Activated T-cell treated with anti-CD3 and anti-CD28 coated beads for 24 hours (primary cell): Measurements from ENCODE around the gene VWA5A.
A peak's percentile ranks its signal among the peaks of the same experiment; 100 is the strongest.

ENCODE experiments used
- DNase-seq: peaks from one replicate; pipeline ENCODE4 v3.0.0-alpha.2; 2020; ENCODE audit warnings: low read depth

The VWA5A gene, protein sequence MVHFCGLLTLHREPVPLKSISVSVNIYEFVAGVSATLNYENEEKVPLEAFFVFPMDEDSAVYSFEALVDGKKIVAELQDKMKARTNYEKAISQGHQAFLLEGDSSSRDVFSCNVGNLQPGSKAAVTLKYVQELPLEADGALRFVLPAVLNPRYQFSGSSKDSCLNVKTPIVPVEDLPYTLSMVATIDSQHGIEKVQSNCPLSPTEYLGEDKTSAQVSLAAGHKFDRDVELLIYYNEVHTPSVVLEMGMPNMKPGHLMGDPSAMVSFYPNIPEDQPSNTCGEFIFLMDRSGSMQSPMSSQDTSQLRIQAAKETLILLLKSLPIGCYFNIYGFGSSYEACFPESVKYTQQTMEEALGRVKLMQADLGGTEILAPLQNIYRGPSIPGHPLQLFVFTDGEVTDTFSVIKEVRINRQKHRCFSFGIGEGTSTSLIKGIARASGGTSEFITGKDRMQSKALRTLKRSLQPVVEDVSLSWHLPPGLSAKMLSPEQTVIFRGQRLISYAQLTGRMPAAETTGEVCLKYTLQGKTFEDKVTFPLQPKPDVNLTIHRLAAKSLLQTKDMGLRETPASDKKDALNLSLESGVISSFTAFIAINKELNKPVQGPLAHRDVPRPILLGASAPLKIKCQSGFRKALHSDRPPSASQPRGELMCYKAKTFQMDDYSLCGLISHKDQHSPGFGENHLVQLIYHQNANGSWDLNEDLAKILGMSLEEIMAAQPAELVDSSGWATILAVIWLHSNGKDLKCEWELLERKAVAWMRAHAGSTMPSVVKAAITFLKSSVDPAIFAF

DNA sequence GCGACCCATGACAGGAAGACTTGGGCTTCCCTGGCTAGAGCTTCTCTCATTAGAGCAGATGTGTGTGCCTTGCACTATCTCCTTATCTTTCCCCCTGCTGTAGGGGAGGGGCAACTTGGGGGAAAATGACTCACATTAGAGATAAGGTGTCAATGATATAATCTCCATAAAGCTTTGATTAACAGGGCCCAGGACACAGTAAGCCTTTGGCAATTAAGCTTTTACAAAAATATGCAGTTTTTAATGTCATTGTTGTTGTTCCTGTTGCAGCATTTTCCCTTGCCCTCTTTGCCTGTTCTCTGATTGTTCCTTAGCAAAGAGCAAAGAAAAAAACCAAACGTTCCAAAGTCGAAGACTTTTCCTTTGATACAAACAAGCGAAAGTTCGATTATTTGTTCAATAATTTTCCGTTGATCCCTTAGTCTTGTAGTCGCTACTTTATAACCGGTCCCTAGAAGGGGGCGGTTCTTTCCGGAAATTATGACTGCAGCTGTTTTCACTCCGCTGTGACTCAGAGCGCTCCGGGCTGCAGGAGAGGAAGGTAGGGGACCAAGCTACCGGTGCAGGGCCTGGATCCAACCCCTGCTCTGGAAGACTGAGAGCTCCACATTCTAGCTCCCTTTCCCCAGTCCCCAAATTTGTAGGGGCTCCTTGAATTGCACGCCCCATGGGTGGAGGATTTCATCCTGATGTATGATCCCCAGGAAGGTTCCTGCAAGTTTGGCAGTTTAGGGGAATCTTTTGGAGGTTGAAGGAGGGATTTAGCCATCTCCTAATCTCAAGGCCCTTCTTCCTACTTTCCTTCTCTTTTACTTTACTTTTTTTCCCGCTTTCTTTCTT lies at the start of gene VWA5A:
VWA5A (plus strand) TSS at position 509 of the 840 bp plus-strand sequence. CDS start 2,062 bp downstream, outside the sequence.
- peak; percentile 76 for DNase-seq

DNA sequence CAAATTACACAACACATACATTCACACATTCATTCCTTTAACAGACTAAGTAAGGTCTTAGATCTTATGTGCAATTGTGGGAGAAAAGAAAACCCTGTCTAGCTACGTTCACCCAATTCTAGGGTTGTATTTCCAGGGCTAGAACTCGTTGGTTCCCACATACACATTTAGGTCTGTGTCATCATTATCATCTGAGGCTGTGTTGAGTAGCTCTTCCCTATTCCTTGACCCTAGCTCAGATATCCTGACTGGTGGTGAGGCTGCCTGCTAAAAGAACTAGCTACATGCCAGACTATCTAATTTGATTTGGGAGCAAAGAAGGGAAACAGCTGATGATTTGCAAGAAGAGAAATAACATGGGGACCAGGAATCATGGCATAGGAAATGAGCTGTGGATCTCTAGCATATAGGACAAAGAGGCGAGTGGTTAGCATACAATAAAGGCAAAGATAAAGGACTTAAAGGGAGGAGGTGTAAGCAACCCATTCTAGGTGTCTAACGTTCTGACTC lies 46.6 kb upstream of the VWA5A start:
- no peak for DNase-seq

DNA sequence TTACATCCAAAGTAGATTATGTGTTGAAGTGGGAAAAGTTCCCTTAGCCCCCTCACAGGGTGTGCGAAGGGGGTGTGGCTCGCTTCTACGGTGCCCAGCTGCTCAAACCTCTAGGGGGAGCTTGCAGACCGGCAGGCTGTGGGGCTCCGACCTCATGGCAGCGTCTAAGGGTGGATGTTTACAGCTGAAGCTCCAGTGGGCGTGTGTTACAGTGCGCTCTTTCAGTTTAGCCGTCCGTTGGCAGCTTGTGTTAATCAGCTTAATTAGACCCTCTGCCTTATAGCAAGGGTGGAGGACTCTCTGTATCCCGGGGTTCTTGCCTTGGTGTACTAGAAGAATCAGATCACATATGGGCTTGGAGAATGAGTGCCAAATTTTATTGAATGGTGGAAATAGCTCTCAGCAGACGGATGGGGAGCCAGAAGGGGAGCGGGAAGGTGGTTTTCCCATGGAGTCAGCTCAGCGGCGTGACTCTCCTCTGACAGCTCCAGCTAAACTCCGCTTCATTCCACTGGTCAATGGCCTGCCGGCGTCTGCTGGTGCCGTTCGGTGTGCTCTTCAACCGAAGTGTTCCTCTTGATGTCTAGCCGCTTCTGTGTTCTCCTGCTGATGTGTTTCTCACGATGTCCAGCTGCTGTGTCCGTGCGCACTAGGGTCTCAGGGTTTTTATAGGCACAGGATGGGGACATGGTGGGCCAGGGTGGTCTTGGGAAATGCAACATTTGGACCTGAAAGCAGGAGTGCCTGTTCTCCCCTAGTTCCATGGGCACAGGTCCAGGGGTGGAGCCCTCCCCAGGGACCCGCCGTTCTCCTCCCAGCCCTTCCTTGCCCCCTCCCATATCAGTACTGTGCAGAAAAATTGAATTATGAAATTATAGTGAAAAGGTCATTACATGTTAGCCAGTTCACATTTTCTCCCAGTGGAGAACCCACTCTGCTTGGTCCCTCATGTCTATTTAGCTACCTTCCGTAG lies 45.5 kb upstream of the VWA5A start:
- DNase-seq: no peak

DNA sequence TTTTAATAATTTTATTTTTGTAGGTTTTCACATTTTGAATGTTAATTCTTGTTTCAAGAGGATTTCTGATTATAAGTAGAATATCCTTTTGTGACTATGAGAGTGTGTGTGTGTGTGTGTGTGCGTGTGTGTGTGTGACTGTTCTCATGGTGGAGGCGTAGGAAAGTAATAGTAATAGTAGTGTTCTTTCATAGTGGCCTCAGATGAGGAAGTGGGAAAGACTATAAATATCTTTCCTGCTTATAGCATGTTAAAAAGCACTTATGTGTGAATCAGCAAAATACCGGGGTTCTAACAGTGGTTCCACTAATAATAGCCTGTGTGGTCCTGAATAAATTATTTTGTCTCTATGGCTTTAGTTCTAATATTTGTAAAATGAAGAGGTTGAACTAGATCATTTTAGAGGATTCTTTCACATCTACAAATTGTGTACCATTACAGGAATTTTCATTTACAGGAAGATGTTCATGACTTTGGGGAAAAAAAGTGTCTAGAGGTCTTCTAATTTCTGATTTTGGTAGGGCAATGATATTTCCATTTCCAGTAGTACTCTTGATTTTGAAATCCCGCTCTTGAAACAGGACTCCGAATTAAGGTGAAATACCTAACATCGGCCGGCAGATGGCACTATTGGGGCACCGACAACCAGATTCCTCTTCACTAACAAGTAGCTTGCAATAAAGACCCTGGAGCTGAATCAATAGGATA lies 44.2 kb upstream of the VWA5A start:
- peak; percentile 55 for DNase-seq

DNA sequence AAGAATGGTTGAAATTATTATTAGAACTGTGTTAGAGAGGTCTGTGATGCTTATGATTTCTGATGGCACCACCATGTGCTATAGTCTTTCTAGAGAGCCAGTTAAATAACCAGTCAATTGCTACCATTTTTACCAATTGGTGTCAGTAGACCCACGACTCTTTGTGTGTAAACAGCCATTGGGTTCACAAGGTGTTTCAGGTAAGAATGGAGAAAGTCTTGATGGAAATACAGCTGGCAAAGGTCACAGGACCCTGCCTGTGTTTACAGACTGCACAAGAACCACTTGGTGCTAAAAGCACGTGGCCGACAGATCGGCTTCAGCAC lies 43.7 kb upstream of the VWA5A start:
- DNase-seq: no peak

DNA sequence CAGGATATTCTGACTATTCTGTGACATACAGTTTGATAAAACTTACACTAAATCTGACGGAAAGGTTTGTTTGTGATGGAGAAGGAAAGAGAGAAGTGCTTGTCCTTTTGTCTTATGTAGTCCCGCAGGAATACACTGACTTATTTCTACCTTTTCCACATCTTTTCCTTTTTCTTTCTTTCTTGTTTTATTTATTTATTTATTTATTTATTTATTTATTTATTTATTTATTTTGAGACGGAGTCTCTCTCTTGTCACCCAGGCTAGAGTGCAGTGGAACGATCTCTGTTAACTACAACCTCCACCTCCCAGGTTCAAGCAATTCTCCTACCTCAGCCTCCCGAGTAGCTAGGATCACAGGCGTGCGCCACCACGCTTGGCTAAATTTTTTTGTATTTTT lies 43.1 kb upstream of the VWA5A start:
- no peak for DNase-seq

DNA sequence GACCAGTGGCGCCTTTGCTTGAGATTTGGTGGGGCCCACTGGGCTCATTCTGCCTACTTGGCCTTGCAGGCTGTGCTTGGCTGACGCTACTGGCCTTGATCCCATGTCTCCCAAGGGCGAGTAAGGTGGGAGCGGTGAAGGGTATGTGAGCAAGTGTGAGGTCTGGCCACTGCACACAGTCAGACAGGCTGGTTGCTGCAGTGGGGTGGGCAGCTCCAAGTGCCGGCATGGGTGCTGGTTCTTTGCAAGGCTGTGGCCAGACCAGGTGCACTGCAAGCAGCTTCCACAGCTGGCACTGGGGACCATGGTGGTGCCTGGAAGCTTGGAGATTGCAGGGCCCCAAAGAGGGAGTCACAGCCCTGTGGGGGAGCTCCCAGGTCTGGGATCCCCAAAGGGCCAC lies 40.7 kb upstream of the VWA5A start:
- DNase-seq: no peak

DNA sequence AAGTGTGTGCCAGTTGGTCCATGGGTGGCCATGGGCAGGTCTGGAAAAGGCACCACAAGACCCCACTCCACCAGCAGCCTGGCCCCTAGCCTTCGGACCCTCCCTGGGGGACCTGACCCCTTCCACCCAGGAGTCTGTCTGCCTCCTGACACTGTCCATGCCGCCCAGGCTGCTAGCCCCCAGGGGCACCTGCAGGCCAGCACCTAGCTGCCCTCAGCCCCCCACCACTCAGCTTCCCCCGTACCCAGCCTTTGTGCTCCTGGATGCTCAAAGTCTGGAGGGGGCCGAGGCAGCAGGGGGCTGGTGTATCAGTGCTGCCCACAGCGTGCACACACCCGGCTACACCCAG lies 39.8 kb upstream of the VWA5A start:
- DNase-seq: no peak

DNA sequence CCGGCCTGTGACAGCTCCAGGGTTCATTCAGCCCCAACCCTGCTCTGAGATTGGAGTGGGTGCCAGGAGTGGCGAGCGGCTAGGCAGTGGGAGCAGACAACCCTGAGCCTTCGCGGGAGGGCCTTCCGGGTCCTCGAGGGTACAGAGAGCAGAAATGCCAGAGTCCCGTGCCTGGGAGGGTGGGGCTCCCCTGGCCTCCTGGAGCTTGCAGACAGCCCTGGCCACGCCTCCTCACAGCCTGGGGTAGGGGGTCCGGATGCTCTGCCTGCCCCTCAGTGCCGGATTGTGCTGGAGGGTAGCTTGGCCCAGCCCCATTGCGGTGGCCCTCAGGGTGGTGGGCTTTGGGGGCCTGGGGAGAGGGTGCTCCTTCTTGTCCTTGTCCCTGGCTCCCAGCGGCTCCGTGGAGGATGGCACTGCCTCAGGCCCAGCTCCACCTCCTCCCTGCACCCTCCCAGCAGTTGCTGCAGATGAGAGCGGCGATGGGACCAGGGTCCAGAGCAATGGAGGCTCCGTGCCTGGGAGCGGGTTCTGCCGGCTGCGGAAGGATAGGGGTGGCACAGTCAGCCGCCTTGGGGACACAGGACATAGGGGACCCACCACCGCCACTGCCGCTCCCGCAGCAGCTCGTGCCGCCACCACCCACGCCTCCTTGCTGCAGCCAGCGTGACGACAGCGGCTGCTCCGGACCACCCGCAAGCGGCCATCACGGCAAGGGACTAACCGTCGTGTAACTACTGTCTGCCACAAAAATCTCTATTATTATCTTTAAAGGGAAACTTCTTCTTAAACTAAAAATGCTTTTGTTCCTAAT lies 39.2 kb upstream of the VWA5A start:
- DNase-seq: no peak

DNA sequence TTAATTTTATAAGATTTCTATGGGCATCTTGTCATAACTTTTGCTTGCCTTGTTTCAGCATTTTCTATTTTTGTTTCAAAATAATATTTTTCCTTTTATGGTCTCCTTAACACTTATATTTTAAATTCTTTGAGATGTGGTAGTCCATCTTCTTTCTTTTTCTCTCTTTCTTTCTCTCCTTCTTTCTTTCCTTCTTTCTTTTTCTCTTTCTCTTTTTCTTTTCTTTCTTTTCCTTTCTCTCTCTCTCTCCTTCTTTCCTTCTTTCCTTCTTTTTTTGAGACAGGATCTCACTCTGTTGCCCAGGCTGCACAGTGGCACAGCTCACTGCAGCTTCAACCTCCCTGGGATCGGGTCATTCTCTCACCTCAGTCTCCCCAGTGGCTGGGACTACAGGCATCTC lies 38.0 kb upstream of the VWA5A start:
- DNase-seq: no peak

DNA sequence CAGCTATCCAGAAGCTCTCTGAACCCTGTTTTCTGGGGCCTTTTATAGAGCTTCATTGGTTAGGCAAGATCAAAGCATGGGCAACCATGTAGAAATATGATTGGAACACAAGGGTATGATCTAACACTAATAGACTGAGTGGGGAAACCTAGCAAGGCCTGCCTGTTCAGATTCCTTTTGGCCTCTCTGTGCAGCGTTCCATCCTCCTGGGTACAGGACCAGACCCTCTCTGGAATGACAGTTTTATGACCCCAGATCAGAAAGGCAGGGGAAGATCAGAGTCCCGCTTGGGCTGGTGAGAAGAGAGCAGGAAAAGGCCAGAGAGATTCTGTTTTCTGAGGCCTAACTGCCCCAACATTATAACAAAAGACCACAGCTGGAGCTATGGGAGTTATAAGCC lies 36.7 kb upstream of the VWA5A start:
- no peak for DNase-seq

DNA sequence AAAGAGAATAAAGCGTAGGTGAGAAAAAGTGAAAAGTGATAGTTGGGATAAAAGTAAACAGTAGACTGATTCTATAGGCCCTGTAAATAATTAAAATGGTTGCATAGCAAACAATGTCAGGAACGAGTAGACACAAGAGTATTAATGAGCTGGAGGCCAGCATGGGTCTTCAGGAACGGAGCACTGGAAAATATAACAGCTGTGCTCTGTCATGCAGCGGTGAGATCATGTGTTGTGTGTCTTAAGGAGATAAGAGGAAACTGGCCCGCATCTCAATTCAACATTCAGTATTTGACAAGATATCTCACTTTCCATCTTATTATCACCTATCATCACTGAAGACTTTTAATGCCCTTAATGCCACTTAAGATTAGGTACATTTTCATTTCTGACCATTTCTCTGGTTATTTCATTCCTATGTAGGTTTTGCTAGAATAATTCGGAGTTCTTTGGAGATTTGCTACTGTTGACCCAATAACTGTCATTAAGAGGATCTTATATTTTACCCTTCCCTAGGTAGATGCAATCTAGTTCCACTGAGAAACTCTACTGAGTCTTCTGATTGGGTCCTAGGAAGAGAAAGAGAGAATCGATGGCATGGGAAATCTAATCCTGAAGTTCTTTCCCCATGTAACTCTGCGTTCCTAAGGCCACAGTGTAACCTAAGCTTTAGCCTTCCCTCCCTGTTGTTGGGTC lies 35.5 kb upstream of the VWA5A start:
- DNase-seq: no peak

DNA sequence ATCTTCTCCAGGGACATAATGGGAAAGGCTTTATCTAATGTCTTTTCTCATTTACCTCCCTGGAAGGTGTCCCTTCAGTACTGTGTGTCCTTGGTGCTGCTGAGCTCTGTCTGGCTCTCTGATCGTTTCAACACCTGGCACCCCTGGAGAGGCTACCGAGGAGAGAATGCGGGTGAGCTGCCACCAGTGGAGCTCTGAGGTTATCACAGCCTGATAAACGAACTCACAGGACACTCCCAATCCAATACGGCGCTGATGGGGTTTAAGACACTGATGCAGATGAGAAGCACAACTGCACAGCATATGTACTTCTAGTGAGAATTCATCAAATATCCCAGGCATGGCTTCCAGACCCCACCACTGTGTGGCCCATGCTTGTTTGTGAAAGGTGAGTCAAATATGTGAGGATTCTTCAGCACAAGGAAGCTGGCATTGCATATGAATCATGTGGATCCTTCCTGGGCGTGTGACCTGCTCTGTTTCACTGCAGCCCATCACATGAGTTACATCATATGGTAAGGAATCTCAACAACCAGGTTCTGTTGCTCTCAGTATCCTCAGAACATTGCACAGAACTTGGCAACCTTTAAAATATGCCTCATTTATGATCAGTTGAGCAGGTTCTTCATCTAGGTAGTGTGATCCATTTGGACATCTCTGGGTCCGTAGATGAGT lies 34.8 kb upstream of the VWA5A start:
- DNase-seq: no peak

DNA sequence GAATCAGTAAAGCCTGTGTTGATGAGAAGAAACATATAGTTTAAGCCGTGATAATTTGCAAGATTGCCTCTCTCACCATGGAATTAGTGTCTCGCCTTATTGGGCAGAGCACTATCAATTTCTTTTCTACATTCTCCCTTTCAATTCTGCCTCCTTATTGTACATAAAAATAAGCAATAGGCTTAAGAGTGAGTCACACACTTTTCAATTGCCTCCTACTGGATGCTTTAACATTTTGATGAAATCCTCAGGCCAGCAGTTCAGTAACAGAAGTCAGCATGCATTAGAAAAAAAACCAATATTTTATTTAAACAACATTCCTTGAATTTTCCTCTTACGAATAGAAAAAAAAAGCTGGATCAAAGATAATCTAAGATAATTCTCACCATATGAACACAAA lies 33.8 kb upstream of the VWA5A start:
- DNase-seq: no peak

DNA sequence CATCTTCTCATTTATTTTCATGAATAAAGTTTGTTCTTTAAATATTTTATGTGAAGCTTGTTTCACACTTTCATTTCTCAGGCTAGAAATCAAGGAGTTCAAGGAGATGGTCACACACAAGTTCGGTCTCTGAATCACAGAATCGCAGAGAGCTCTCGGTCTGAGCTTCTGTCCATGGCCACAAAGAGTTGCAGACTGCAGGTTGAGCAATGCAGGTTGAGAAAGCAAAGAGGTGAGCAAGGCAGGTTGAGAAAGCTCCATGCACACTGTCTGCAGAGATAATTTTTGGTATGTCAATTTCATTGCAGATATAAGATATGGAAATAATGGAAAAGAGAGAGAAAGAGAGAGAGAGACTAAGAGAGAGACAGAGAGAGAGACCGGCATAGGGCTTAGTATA lies 32.9 kb upstream of the VWA5A start:
- DNase-seq: no peak

DNA sequence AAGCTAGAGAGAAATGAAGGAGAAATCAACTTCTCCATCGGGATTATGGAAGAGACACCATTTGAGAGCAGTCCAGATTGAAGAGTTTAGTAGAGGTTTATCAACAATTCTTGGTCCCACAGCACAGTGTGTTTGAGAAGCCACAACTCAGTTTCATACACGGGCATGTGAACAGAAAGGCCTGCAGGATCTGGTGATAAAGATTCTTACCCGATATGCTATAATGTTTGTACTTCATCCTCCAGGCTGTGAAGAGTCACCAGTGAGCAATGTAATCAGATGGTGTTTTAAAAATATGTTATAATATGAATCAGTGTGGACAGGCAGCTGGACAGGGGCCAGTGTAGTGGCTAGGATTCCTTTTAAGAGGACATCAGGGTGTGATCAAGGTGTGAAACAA lies 29.7 kb upstream of the VWA5A start:
- no peak for DNase-seq

DNA sequence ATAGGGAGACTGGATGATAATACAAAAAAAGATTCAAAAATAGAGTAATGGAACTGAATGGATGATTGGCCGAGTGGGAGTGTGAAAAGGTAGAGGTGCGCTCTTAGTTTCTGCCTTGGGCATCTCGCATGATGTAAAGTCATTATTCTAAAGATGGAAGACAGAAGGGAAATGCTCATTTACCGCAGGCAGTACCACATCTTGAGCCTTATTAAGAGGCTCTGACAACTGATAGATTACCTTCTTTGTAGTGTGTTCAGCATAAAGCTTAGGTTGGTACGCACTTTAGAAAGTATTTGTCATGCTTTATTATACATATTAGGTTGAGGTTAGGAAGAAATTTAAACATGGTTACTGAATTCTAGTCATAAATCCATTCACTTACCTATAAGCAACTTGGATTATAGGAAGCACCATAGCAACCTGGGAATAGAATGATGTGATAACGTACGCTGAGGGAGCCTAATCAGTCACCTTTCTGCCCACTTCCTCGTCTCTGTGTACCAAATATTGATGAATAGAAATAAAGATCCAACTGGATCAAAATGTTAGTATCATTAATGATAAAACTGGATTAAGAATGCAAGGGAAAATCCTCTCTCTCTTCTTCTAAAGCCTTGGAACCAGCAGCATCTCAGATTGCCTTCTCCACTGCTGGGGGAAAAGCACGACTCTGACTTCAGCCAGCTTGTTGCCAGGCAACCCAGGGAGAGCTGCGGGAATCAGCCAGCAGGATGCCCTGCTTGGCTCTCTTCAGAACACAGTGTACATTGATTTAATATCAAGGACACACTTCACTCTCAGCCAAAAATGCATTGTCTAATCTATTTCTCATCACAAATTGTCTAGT lies 29.0 kb upstream of the VWA5A start:
- no peak for DNase-seq

DNA sequence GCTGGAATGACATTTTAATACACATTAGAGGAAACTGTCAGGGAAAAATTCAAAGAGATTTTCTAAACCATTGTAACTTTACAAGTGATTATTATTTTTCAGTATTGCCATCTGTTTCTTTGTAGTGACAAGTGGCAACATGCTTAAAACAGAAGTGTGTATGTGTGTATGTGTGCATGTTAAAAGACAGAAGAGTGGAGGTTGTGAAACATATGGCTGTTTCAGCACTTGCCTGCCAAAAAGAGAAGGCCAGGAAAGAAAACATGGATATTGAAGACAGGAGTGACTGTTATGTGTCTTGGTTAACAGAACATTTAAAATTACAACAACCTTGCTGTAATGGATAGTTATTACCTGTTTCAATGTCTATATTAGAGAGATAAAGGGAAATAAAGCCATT lies 24.3 kb upstream of the VWA5A start:
- no peak for DNase-seq
